K562 (cell line): Measurements from ENCODE around the gene OR7G1. TPM values are rescaled to one million over a fixed set of nuclear protein-coding genes. Genes with fewer than 3 reads are reported as not detected.
A peak's percentile ranks its signal among the peaks of the same experiment; 100 is the strongest.

Experiments
- ARID1B ChIP-seq: fragments of 450-650 bp; IDR thresholded peaks from 2 replicates; pipeline ENCODE4 v1.6.1; 2016; ENCODE audit warnings: antibody characterized with exemption, mild to moderate bottlenecking, inconsistent platforms
- BRD4 ChIP-seq: fragments of 200-600 bp; sonication (generic); IDR thresholded peaks from 2 replicates; pipeline ENCODE4 v1.6.1; 2017; ENCODE audit warnings: inconsistent platforms
- CHD4 ChIP-seq: fragments of 200-600 bp; sonication (generic); IDR thresholded peaks from 3 replicates; pipeline ENCODE4 v1.6.1; 2012; ENCODE audit warnings: low read depth, mild to moderate bottlenecking, mixed read lengths, low read length, inconsistent platforms; ENCODE audit not compliant: insufficient read depth, insufficient replicate concordance, poor library complexity, severe bottlenecking
- DPF2 ChIP-seq: fragments of 450-650 bp; IDR thresholded peaks from 2 replicates; pipeline ENCODE4 v1.6.1; 2016
- ELF2 ChIP-seq: fragments of 250-450 bp; sonication (Bioruptor Pico); IDR thresholded peaks from 2 replicates; pipeline ENCODE4 v1.5.0; 2021; ENCODE audit warnings: mild to moderate bottlenecking
- GMEB1 ChIP-seq: fragments of 250-450 bp; sonication (Bioruptor Pico); IDR thresholded peaks from 2 replicates; pipeline ENCODE4 v1.4.0; 2020; ENCODE audit warnings: mild to moderate bottlenecking
- HNRNPLL ChIP-seq: fragments of 200-400 bp; formaldehyde crosslinking; IDR thresholded peaks from 2 replicates; pipeline ENCODE4 v1.6.1; 2017; ENCODE audit warnings: low read length, low read depth, mild to moderate bottlenecking; ENCODE audit not compliant: poor library complexity, severe bottlenecking
- JUND ChIP-seq, 2 experiments: IDR thresholded peaks; 2 replicates in 1 of 2; 3 replicates in 1 of 2; pipeline ENCODE4 v1.6.1; 2011; ENCODE audit warnings: borderline replicate concordance in 2 of 2, low read depth in 2 of 2, low read length in 2 of 2, improper control_type of control experiment in 1 of 2, missing biosample characterization in 1 of 2, missing genetic modification characterization in 1 of 2, missing genetic modification reagents in 1 of 2
- KLF13 ChIP-seq: fragments of 450-650 bp; IDR thresholded peaks from 2 replicates; pipeline ENCODE4 v1.6.1; 2016; ENCODE audit warnings: missing genetic modification characterization, low read depth, mild to moderate bottlenecking, missing compliant biosample characterization, moderate library complexity, borderline replicate concordance
- MCM3 ChIP-seq: fragments of 450-650 bp; IDR thresholded peaks from 2 replicates; pipeline ENCODE4 v1.6.1; 2016
- POLR2AphosphoS5 ChIP-seq: IDR thresholded peaks from 2 replicates; pipeline ENCODE4 v1.6.1; 2011; ENCODE audit warnings: mild to moderate bottlenecking, low read depth, low read length, moderate library complexity; ENCODE audit not compliant: control insufficient read depth, insufficient read depth
- RBM22 ChIP-seq: fragments of 200-400 bp; formaldehyde crosslinking; IDR thresholded peaks from 2 replicates; pipeline ENCODE4 v1.6.1; 2018; ENCODE audit warnings: low read length, low read depth; ENCODE audit not compliant: poor library complexity, severe bottlenecking
- SNIP1 ChIP-seq: fragments of 450-650 bp; IDR thresholded peaks from 2 replicates; pipeline ENCODE4 v1.7.1; 2017; ENCODE audit warnings: low read depth, mild to moderate bottlenecking
- SOX6 ChIP-seq: fragments of 450-650 bp; IDR thresholded peaks from 2 replicates; pipeline ENCODE4 v1.6.1; 2014; ENCODE audit warnings: mild to moderate bottlenecking
- polyA plus RNA-seq, 8 experiments: library from polyadenylated mRNA; depleted of rRNA in 4 of 8; stranded (reverse) in 5 of 8; unstranded in 3 of 8; fragments of >200 nt; fragmentation: Nextera tagmentation in 2 of 8; fragmentation: Illumina TruSeq in 1 of 8; extraction: Ambion mirVana in 2 of 8; extraction: Trizol in 1 of 8; gene quantifications; 2 replicates each; pipeline versions ENCODE4 v1.2.1 to v1.2.3, GENCODE V29; 2011 to 2014; ENCODE audit warnings: inconsistent platforms in 1 of 8, missing spikeins in 1 of 8
- total RNA-seq, 7 experiments: library from RNA; depleted of rRNA in 6 of 7; stranded (reverse); fragments of >200 nt in 6 of 7; fragmentation: Illumina TruSeq in 2 of 7; extraction: Trizol in 2 of 7; gene quantifications; 2 replicates each; pipeline versions ENCODE4 v1.2.1 to v1.2.3, GENCODE V29; 2011 to 2021; ENCODE audit warnings: low replicate concordance in 1 of 7
- TF ChIP-seq, protein P1 (sequence below): fragments of 450-650 bp; IDR thresholded peaks from 2 replicates; pipeline ENCODE4 v1.6.1; 2016; ENCODE audit warnings: low read depth
- TF ChIP-seq, protein P2 (sequence below): sonication (generic); formaldehyde crosslinking; IDR thresholded peaks from 2 replicates; pipeline ENCODE4 v1.8.0; 2022; ENCODE audit warnings: missing genetic modification reagents, mild to moderate bottlenecking, borderline replicate concordance

Gene OR7G1
- total and polyA plus RNA-seq, 9 of the 15 experiments (the other 6 are each of a cell fraction or from before 2014, with no cell fraction given) = not detected

DNA sequence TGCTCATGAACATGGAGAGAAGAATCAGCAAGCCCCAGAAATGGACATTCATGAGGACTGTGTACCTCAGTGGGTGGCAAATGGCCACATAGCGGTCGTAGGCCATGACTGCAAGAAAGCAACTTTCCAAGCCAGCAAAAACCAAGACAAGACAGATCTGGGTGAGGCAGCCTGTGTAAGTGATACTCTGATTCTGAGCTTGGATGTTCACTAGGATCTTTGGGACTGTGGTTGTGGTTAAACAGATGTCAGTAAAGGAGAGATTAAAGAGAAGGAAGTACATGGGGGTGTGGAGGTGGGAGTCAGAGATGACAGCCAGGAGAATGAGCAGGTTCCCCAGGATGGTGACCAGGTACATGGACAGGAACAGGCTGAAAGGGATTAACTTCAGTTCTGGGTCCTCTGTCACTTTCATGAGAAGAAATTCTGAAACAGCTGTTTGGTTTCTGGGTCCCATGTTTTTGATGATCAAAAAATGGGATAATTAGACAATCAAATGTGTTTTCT, at the start of gene OR7G1 (continued):
- TF ChIP-seq, protein P1, sequence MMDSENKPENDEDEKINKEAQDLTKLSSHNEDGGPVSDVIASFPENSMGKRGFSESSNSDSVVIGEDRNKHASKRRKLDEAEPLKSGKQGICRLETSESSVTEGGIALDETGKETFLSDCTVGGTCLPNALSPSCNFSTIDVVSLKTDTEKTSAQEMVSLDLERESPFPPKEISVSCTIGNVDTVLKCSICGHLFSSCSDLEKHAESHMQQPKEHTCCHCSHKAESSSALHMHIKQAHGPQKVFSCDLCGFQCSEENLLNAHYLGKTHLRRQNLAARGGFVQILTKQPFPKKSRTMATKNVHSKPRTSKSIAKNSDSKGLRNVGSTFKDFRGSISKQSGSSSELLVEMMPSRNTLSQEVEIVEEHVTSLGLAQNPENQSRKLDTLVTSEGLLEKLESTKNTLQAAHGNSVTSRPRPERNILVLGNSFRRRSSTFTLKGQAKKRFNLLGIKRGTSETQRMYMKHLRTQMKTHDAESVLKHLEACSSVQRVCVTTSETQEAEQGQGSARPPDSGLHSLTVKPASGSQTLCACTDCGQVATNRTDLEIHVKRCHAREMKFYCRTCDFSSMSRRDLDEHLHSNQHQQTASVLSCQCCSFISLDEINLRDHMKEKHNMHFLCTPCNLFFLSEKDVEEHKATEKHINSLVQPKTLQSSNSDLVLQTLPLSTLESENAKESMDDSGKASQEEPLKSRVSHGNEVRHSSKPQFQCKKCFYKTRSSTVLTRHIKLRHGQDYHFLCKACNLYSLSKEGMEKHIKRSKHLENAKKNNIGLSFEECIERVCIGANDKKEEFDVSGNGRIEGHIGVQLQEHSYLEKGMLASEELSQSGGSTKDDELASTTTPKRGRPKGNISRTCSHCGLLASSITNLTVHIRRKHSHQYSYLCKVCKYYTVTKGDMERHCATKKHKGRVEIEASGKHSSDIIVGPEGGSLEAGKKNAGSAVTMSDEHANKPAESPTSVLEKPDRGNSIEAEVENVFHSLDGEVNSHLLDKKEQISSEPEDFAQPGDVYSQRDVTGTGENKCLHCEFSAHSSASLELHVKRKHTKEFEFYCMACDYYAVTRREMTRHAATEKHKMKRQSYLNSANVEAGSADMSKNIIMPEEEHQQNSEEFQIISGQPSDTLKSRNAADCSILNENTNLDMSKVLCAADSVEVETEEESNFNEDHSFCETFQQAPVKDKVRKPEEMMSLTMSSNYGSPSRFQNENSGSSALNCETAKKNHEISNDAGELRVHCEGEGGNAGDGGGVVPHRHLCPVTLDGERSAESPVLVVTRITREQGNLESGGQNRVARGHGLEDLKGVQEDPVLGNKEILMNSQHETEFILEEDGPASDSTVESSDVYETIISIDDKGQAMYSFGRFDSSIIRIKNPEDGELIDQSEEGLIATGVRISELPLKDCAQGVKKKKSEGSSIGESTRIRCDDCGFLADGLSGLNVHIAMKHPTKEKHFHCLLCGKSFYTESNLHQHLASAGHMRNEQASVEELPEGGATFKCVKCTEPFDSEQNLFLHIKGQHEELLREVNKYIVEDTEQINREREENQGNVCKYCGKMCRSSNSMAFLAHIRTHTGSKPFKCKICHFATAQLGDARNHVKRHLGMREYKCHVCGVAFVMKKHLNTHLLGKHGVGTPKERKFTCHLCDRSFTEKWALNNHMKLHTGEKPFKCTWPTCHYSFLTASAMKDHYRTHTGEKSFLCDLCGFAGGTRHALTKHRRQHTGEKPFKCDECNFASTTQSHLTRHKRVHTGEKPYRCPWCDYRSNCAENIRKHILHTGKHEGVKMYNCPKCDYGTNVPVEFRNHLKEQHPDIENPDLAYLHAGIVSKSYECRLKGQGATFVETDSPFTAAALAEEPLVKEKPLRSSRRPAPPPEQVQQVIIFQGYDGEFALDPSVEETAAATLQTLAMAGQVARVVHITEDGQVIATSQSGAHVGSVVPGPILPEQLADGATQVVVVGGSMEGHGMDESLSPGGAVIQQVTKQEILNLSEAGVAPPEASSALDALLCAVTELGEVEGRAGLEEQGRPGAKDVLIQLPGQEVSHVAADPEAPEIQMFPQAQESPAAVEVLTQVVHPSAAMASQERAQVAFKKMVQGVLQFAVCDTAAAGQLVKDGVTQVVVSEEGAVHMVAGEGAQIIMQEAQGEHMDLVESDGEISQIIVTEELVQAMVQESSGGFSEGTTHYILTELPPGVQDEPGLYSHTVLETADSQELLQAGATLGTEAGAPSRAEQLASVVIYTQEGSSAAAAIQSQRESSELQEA = no peak
- no peak for TF ChIP-seq CHD4
- no peak for TF ChIP-seq HNRNPLL
- no peak for TF ChIP-seq GMEB1 (CRISPR knock-in tag)
- TF ChIP-seq, protein P2, sequence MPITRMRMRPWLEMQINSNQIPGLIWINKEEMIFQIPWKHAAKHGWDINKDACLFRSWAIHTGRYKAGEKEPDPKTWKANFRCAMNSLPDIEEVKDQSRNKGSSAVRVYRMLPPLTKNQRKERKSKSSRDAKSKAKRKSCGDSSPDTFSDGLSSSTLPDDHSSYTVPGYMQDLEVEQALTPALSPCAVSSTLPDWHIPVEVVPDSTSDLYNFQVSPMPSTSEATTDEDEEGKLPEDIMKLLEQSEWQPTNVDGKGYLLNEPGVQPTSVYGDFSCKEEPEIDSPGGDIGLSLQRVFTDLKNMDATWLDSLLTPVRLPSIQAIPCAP = no peak
- no peak for TF ChIP-seq MCM3
- peak; percentile 50 for TF ChIP-seq ARID1B
- TF ChIP-seq KLF13 (tag) = no peak
- no peak for TF ChIP-seq RBM22
- no peak for TF ChIP-seq JUND (IDR thresholded peaks at IDR 0.05; ENCODE audit: borderline replicate concordance, low read depth, low read length)
- TF ChIP-seq JUND (tag; IDR thresholded peaks at IDR 0.05; ENCODE audit: borderline replicate concordance, low read depth, low read length) = no peak
- no peak for TF ChIP-seq ELF2 (CRISPR knock-in tag)
- peak; percentile 23; the same call in 1 of the 2 replicates for TF ChIP-seq DPF2
- no peak for TF ChIP-seq BRD4
- no peak for TF ChIP-seq SOX6
- TF ChIP-seq SNIP1 = no peak
- 0 out of 2 replicates have a peak, but pooled peaks have one; percentile 20 for TF ChIP-seq POLR2AphosphoS5
